GM18867 (cell line): Measurements from ENCODE around the gene RNU4-1.
A peak's percentile ranks its signal among the peaks of the same experiment; 100 is the strongest.

ENCODE experiments used
- ATAC-seq: cut with Tn5 transposase; IDR thresholded peaks from one replicate; pipeline ENCODE4 v1.9.1; 2021; ENCODE audit warnings: mild to moderate bottlenecking, moderate library complexity; ENCODE audit not compliant: unreplicated experiment

RNU4-1 gene

DNA sequence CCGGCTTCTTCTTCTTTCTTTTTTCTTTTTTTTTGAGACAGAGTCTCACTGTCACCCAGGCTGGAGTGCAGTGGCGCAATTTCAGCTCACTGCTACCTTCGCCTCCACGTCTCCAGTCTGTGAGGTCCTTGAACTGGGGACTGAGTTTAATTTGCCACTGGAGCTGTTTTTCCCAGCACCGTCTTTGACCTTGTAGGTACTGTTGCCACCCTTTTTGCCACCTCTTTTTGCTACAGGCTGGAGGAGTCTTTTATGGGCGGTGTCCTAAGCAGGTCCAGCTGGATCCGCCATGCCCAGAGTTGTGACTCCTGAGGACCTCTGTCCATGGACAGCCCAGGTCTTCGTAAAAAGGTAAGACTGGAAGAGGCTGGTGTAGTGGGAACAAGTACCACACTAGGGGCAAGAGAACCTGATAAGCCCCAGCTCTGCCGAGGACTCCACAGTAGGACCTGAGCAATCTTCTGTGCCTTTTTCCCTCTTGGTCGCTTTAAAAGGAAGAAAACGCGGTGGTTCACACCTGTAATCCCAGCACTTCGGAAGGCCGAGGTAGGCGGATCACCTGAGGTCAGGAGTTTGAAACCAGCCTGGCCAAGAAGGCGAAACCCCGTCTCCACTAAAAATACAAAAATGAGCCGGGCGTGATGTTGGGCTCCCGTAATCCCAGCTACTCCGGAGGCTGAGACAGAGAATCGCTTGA is 2.3 kb downstream of the RNU4-1 start:
- no peak for ATAC-seq

DNA sequence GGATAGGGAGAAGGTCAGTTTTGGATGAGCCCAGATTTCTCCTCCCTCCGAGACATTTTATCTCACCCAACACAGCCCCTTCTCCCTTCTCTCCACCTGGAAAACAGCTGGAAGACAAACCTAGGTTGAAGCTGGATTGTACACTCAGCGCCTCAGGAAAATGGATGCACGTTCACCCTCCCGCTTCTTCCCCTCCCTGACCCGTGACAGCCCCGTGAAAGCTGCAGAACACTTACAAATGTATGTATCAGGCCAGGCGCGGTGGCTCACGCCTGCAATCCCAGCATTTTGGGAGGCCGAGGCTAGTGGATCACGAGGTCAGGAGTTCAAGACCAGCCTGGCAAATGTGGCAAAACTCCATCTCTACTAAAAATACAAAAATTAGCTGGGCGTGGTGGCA is 5.5 kb downstream of the RNU4-1 start:
- no peak for ATAC-seq

DNA sequence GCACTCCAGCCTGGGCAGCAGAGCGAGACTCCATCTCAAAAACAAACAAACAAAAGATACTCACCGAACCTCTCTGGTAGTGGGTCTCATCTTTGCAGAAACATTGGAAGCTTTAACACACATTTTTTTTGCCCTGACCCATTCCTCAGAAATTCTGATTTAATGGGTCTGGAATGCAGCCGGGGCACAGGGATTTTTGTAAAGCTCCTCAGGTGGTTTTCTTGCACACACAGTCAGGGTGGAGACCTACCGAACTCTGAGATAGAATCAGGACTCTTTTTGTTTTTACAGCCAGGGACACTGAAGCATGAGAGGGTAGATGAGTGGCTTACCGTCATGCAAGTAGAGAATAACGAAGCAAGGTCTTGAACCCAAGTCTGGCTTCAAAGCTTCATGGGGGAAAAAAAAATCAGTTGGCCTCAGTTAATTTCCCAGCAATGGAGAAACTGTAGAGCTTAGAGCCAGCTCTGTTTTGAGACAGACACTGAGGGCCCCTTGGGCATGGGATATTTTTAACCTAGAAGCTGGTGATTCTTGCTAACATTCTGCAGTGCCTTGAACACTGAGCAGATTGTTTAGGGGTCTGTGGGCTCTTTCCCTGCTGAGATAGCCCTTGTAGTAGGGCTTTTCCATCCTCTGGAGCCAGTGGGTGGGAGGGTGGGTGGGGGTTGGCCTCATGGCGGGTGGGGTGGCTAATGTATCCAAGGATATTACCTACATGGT is 6.1 kb downstream of the RNU4-1 start:
- no peak for ATAC-seq

DNA sequence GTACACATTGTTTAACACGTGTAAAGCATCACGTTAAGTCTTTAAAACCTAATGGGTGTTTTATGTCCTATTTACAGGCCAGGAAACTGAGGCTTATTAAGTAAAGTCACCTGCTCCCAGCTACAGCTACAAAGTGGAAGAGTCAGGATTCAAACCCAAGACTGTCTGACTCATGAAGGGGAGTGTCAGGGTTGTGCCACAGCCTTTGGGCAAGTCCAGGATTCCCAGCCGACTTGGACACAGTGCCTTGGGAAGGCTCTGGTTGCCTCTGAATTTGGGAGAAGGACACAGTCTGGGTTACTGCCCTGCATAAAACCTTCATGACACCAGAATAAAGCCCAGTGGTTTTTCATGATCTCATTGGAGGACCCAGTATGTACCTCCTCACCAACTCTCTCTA is 8.7 kb downstream of the RNU4-1 start:
- ATAC-seq, result no peak

DNA sequence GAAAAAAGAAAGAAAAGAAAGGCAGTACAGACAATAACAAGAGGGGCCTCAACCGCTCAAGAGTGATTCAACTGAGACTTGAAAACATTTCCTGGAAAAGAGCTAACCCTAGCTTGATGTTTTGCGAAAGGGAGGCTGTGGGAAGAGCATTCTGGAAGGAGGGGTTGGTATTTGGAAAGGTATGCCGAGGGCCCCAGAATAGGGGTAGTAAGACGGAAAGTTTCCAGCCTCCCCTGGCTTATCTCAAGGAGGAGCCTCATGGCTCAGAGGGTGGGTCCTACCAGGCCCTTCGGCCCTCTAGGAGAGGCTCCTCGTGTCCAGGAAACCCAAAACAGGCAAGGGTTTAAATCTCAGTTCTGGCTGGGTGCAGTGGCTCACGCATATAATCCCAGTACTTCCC is 9.7 kb downstream of the RNU4-1 start:
- no peak for ATAC-seq

DNA sequence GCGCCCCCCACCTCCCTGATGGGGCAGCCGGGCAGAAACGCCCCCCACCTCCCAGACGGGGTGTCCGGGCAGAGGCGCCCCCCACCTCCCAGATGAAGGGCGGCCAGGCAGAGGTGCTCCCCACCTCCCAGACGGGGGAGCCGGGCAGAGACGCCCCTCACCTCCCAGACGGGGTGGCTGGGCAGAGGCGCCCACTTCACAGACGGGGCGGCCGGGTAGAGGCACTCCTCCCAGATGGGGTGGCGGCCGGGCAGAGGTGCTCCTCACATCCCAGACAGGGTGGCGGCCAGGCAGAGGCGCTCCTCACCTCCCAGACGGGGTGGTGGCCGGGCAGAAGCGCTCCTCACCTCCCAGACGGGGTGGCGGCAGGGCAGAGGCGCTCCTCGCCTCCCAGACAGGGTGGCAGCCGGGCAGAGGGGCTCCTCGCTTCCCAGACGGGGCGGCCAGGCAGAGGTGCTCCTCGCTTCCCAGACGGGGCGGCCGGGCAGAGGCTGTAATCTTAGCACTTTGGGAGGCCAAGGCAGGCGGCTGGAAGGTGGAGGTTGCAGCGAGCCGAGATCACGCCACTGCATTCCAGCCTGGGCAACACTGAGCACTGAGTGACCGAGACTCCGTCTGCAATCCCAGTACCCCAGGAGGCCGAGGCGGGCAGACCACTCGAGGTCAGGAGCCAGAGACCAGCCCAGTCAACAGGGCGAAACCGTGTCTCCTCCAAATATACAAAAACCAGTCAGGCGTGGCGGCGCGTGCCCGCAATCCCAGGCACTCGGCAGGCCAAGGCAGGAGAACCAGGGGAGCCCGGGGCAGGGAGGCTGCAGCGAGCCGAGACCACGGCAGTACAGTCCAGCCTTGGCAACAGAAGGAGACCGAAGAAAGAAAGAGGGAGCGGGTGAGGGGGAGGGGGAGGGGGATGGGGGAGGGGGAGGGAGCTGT is 14.6 kb downstream of the RNU4-1 start:
- ATAC-seq, result no peak

DNA sequence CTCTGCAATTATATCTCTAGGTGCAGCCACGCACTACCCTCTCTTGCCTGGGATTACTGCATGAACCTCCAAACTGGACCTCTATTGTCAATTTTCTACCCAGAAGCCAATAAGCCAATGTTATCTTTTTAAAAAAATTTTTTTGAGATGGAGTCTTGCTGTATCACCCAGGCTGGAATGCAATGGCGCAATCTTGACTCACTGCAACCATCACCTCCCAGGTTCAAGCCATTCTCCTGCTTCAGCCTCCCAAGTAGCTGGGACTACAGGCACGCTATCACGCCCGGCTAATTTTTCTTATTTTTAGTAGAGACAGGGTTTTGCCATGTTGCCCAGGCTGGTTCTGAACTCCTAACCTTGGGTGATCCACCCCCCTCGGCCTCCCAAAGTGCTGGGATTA is 16.3 kb downstream of the RNU4-1 start:
- ATAC-seq, result no peak

DNA sequence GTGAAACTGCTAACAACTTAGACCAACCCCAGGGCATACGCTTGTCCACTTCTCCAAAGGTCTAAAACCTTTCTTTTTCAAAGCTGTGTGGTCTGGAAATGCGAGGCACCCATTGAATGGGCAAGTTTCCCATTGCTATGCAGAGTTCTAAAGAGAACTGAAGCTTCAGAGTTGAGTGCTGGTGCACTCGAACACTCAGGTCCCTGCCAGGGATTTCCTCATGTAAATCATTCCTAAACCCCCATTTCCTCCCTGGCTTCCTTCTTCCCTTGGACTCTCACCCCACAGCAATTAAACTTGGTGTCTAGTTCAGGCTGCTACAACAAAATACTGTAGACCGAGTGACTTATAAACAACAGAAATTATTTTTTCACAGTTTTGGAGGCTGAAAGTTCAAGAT is 25.3 kb downstream of the RNU4-1 start:
- ATAC-seq, result no peak

DNA sequence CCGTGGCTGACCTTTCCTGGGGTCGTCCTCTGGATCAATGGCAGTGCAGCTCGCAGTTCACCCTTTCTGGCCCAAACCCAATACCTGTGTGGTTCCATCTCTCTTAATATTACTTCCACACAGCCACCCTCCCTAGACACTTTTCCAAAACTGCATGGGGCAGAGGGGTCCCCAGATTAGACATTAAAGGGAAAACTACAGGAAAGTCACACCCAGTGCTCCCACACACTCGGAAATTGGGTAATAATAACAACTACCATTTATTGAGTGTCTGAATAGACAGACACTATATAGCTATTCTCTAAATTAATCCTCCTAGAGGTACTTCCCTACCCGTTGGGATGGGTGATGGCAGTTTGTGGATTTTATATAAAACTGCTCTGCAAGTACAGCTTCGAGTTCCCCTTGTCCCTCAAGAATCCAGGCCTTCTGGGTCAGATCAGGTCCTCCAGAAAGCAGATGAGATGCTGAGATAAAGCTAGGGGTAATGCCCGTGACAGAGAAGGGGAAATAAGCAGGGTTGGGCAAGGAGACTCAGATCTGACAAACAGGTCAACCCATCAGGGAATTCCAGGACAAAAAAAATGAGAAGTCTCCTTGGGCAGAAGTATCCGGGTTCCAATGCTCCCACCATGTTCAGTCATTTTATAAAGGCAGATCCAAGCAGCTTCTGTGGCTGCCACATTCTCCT is 26.7 kb downstream of the RNU4-1 start:
- ATAC-seq, result no peak

DNA sequence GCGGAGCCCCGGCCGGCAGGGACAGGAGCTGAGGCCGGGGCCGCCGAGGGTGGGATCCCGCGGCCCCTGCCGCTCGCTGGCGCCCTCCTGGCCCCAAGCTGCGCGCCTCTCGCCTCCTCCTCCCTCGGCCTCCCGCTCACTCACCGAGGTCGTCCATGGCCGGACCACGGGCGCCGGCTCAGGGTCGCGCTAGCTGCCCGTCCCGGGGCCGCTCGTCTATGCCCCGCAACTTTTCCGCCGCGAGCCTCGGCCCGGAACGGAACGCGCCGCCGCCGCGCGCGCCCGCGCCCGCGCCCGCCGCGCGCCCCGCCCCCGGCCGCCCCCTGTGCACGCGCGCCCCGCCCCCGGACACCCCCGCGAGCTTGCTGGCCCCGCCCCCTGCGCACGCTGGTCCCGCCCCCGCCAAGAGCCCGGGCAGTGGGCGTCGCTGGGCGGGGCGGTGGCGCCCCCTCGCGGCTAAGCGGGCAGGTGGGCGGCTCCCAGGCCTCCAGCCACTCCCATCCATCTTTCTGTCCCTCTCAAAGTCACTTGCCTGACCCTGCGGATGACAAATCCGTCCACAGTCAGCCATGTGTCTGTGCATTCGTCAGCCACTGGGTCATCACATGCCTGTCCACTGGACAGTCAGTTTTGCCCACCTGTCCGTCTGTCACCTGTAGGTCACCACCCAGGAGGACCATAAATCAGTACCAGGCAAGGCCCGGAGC is 27.4 kb downstream of the RNU4-1 start, which contains the start of gene PXN:
TSS of gene PXN (minus strand) at position 258 of the 707 bp plus-strand sequence. CDS start at position 157, 101 bp downstream.
- peak; percentile 73 for ATAC-seq

DNA sequence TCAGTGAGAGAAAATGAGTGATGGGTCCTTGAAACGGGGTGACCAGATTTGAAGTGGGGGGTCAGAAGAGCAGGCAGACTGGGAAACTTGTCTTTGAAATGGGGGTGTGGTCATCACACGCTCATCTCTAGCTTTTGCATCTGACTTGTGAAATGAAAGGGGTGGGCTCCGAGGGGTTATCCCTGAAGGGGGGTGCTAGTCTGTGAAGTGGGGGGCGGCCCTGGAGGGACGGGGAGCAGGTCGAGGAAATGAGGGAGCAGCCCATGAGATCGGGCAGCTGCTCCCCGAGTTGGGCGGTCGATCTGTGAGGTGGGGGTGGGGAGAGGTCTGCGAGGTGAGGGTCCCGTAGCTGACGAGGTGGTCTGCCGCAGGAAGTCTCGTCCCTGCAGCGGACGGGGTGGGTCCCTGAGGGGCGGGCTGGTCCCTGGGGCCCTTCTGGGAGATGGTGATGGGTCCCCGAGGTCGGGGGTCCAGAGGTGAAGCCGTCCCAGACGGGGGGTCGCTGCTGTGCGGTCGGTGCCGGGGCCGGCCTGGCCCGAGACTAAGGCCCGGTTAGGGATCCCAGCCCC is 28.0 kb downstream of the RNU4-1 start:
- ATAC-seq, result no peak

DNA sequence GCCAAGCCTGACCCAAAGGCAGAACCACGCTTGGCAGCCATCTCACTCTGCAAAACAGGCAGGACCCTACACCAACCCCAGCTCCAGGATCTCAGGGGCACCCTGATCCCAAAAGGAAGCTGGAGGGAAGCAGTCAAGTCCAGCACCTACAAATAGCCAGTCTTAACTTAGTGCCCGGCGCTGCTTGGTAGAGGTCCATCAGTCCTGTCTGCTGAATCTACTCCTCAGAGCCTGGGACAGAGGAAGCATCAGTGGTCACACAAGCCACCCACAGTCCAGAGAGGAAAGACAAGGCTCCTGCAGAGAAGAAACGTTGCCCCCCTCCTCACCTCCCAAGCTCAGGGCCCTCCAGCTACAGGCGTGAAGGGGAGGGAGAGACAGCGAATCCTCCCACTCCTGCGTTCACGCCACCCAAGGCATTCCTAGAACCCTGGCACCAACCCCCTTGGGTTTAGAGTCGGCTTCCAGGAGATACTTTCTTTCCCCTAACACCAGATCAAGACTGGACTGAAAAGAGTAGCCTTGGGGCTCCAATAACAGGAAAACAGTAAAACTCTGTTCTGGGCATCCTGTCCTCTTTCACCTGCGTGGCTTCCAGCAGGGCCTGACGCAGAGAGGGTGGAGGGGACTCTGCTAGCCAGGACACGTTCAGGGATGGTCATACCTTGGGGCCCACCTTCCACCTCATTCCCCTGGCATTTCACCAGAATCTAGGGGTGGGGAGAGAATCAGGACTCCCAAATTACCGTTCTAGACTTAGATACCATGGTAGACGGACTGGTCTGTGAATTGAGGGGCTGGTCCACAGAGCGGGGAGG is 28.7 kb downstream of the RNU4-1 start:
- ATAC-seq, result no peak

DNA sequence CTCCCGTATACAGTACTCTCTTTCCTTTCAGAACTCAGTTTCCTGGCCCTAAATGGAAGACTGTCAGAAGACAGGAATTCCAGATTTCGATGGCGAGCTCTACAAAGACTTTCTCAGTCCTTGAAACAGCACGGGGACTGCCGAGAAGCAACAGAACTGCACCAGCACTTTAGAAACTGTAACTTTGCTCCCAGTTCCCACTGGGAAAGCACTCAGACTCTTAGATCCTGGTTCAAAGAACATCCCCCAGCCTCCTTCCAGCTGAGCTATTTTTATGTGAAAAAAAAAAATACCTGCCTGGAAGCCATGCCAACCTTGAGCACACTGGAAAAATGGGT is 29.3 kb downstream of the RNU4-1 start:
- ATAC-seq, result no peak

DNA sequence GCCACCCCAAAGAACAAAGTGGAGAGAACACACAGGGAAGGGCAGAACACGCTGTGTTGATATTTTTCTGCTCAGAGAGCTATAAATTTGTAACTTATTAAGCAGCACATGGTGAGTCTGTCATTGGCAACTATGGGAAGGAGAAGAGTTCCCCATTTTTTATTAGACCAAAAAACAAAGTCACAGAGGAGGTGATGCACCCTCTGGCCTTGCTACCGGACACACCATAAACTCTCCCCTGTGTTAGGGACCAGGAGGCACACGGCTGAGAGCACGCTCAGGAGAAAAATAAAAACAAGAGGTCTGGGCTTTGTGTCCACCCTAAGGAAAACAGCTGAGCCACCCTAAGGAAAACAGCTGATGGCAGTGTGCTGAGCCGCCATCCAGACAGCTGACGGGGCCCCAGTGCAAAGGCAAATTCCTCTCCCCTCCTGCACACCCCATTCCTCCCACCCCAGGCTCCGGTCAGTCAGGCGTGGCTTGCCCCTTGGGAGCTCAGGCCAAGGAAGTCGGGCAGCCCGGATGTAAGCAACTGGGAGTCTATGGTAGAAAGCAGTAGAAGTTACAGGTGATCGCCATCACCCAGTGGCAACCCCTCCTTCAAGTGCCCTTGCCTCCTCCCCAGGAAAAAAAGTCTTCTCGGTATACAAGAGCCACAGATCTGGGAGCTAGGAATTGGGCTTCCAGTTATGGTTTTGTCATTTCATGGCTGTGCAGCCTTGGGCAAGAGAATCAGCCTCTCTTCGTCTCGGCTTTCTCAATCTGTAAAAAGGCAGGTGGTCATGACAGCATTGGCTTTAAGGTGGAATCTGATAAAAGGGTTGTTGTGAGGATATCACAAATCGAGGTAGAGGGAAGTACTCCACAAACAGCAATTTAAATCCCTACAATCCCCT is 29.9 kb downstream of the RNU4-1 start:
- no peak for ATAC-seq

DNA sequence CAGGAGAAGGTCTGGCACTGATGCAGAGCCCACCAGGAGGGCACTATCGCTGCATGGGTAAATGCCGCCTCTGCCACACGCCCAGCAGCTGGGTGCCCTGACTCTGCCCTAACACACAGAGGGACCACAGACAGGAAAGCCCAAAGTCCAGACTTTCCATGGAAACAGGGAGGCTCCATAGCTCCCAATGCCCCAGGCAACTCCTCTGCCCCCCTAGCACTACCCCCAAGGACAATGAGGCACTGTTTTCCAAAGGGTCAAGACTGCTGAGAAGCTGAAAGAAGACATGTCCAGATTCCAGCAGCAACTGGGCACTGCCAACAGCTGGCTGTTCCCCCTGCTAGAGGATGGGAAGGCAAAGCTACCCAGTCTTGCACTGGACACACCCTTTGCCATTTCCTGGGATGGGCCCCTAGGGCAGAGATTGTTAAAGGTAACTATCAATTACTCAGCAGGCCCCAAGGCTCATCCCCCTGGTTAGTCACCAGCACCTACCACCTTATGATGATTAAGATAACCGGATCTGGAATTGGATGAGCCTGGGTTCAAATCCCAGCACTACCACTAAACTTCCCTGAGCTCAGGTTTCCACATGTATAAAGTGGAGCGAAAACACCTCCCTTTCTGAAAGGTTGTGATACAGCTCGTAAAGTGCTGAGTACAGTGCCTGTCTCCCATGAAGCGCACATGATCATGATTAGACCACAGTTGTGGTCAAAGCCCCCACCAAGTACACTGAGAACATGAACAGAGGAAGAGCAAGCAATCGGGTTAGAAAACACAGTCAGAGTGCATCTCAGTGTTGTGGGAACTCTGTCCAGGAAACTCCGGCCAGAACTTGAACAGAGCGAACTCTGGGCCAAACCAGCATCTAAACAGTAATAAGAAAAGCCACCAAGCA is 30.8 kb downstream of the RNU4-1 start:
- no peak for ATAC-seq

DNA sequence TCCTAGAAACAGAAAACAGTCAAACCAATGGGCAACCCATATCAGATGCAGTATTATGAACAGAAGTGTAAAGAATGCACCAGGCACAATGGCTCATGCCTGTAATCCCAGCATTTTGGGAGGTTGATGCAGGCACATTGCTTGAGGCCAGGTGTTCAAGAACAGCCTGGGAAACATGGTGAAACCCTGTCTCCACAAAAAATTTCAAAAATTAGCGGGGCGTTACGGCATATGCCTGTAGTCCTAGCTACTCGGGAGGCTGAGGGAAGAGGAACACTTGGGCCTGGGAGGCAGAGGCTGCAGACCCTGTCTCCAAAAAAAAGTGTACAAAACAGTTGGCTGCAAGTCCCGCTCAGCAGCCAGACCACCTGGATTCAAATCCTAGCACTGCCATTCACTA is 32.4 kb downstream of the RNU4-1 start:
- ATAC-seq, result no peak
